Fibroblast of lung (primary cell): ENCODE data around the gene MCM5. TPM values are rescaled to one million over a fixed set of nuclear protein-coding genes. Genes with fewer than 3 reads are reported as not detected.
"Not testable (repeated sequence)": the region's sequence is repeated elsewhere in the genome, so short reads cannot be mapped to it uniquely, and the experiment has no call there.

Source experiments
- DNase-seq, 2 donors: peaks; one replicate each; pipeline versions ENCODE4 v3.0.0 to v3.0.0-alpha.2; 2010; ENCODE audit warnings: low read depth in 2 of 2
- H2AFZ ChIP-seq: 2 replicates; pipeline ENCODE4 v1.5.1; 2012; ENCODE audit warnings: low read length, control low read depth, inconsistent platforms
- H3K27ac ChIP-seq: 2 replicates; pipeline ENCODE4 v1.5.1; 2011; ENCODE audit warnings: low read length, control low read depth; ENCODE audit not compliant: insufficient read depth
- H3K27me3 ChIP-seq: 2 replicates; pipeline ENCODE4 v1.5.1; 2011; ENCODE audit warnings: mild to moderate bottlenecking, low read length; ENCODE audit not compliant: control insufficient read depth, insufficient read depth
- H3K36me3 ChIP-seq: 2 replicates; pipeline ENCODE4 v1.5.1; 2011; ENCODE audit warnings: low read length; ENCODE audit not compliant: control insufficient read depth, insufficient read depth
- H3K4me1 ChIP-seq: 2 replicates; pipeline ENCODE4 v1.5.1; 2011; ENCODE audit warnings: low read length; ENCODE audit not compliant: control insufficient read depth, insufficient read depth; ENCODE audit errors: extremely low read depth
- H3K4me2 ChIP-seq: 2 replicates; pipeline ENCODE4 v1.5.1; 2011; ENCODE audit warnings: low read length, control low read depth; ENCODE audit not compliant: insufficient read depth; ENCODE audit errors: extremely low read depth
- H3K4me3 ChIP-seq, 4 experiments: fragments of 200-600 bp in 1 of 4; sonication (generic) in 1 of 4; replicated peaks in 1 of 4; 2 replicates each; pipeline ENCODE4 v1.5.1; 2011 to 2016; ENCODE audit warnings: low read length in 4 of 4, low read depth in 3 of 4, mild to moderate bottlenecking in 3 of 4, control low read depth in 2 of 4, inconsistent platforms in 1 of 4, mixed read lengths in 1 of 4; ENCODE audit not compliant: insufficient read depth in 1 of 4; ENCODE audit errors: control extremely low read depth in 1 of 4
- H3K79me2 ChIP-seq: 2 replicates; pipeline ENCODE4 v1.5.1; 2012; ENCODE audit warnings: mild to moderate bottlenecking, low read length, inconsistent platforms; ENCODE audit not compliant: control insufficient read depth, insufficient read depth
- H3K9ac ChIP-seq: 2 replicates; pipeline ENCODE4 v1.5.1; 2011; ENCODE audit warnings: mild to moderate bottlenecking, low read length, control low read depth; ENCODE audit not compliant: insufficient read depth
- H3K9me3 ChIP-seq: 2 replicates; pipeline ENCODE4 v1.5.1; 2012; ENCODE audit warnings: low read depth, low read length; ENCODE audit not compliant: control insufficient read depth, insufficient read depth
- H4K20me1 ChIP-seq: 2 replicates; pipeline ENCODE4 v1.5.1; 2011; ENCODE audit warnings: low read length; ENCODE audit not compliant: control insufficient read depth, insufficient read depth; ENCODE audit errors: extremely low read depth
- CTCF ChIP-seq, 2 donors: IDR thresholded peaks in 1 of 2; conservative IDR thresholded peaks in 1 of 2; 1 replicate in 1 of 2; 2 replicates in 1 of 2; pipeline ENCODE4 v1.5.1; 2011 to 2012; ENCODE audit warnings: low read length in 2 of 2, control low read depth in 1 of 2, inconsistent platforms in 1 of 2, low read depth in 1 of 2, mild to moderate bottlenecking in 1 of 2
- EZH2 ChIP-seq: IDR thresholded peaks from 2 replicates; pipeline ENCODE4 v1.5.1; 2012; ENCODE audit warnings: low read length, control low read depth, mild to moderate bottlenecking; ENCODE audit errors: missing control alignments
- polyA plus RNA-seq, 2 donors: library from polyadenylated mRNA; depleted of rRNA in 1 of 2; stranded (reverse) in 1 of 2; unstranded in 1 of 2; fragments of >200 nt; gene quantifications; 2 replicates each; pipeline ENCODE4 v1.2.1, GENCODE V29; 2011 to 2012; ENCODE audit warnings: missing spikeins in 1 of 2
- total RNA-seq: library from RNA; depleted of rRNA; stranded (reverse); fragments of >200 nt; gene quantifications from 2 replicates; pipeline ENCODE4 v1.2.1, GENCODE V29; 2014

The MCM5 gene
- total and polyA plus RNA-seq, 2 donors (not counting 1 experiment from before 2014, with no cell fraction given), result 13.4 to 21.7 TPM

GRCh38 chr22:35393116-35394010, 6.6 kb upstream of the MCM5 start:
- H3K4me1 ChIP-seq, result no peaks in the 10 kb centered on the region
- no peak overlapping the region for H3K4me3 ChIP-seq
- no peaks in the 10 kb centered on the region for H3K79me2 ChIP-seq
- H3K4me2 ChIP-seq, result no peak overlapping the region
- no peaks in the 10 kb centered on the region for H3K9me3 ChIP-seq
- H2AFZ ChIP-seq, result no peak overlapping the region
- no peak overlapping the region for H3K27ac ChIP-seq
- H3K36me3 ChIP-seq, result peaks cover 24% of the 10 kb centered on the region
- H3K9ac ChIP-seq, result no peak overlapping the region
- no peaks in the 10 kb centered on the region for H4K20me1 ChIP-seq
- no peak for TF ChIP-seq EZH2
- no peak for TF ChIP-seq CTCF (conservative IDR thresholded peaks at IDR 0.05 in 1 of 2, IDR thresholded peaks at IDR 0.05 in 1 of 2; ENCODE audit: low read depth in 1 of 2, low read length in 2 of 2)
- DNase-seq, result no peak
- no peaks in the 10 kb centered on the region for H3K27me3 ChIP-seq

GRCh38 chr22:35394011-35394312, 6.0 kb upstream of the MCM5 start:
- Histone ChIP-seq H3K4me1 (no peaks in the 10 kb centered on the region), H3K4me3 (no peak overlapping the region), H3K9me3 (no peaks in the 10 kb centered on the region), H3K27ac (no peak overlapping the region), H2AFZ (no peak overlapping the region), H3K79me2 (no peaks in the 10 kb centered on the region), H3K36me3 (peaks cover 21% of the 10 kb centered on the region), H3K9ac (no peak overlapping the region), H3K27me3 (no peaks in the 10 kb centered on the region), H4K20me1 (no peaks in the 10 kb centered on the region), H3K4me2 (no peak overlapping the region)
- no peak for TF ChIP-seq EZH2
- no peak for TF ChIP-seq CTCF (conservative IDR thresholded peaks at IDR 0.05 in 1 of 2, IDR thresholded peaks at IDR 0.05 in 1 of 2; ENCODE audit: low read depth in 1 of 2, low read length in 2 of 2)
- DNase-seq, result no peak

GRCh38 chr22:35394810-35395563, 5.0 kb upstream of the MCM5 start:
- Histone ChIP-seq H3K27me3 (no peaks in the 10 kb centered on the region), H3K4me1 (no peaks in the 10 kb centered on the region), H3K79me2 (no peaks in the 10 kb centered on the region), H3K9me3 (no peaks in the 10 kb centered on the region), H3K36me3 (peaks cover 16% of the 10 kb centered on the region), H4K20me1 (no peaks in the 10 kb centered on the region), H3K27ac (no peak overlapping the region), H3K4me3 (no peak overlapping the region), H2AFZ (no peak overlapping the region), H3K4me2 (no peak overlapping the region), H3K9ac (no peak overlapping the region)
- no peak for DNase-seq
- TF ChIP-seq EZH2 (no peak), CTCF (conservative IDR thresholded peaks at IDR 0.05 in 1 of 2, IDR thresholded peaks at IDR 0.05 in 1 of 2; ENCODE audit: low read depth in 1 of 2, low read length in 2 of 2) (no peak)

GRCh38 chr22:35396622-35397021, 3.3 kb upstream of the MCM5 start:
- not testable (repeated sequence) for H3K27ac ChIP-seq, H3K9ac ChIP-seq, H3K4me2 ChIP-seq, H3K27me3 ChIP-seq, H3K9me3 ChIP-seq, H2AFZ ChIP-seq, H3K79me2 ChIP-seq, DNase-seq, H3K4me1 ChIP-seq, H4K20me1 ChIP-seq, H3K4me3 ChIP-seq
- H3K36me3 ChIP-seq, result peaks cover 12% of the 10 kb centered on the region
